MV-4-11 (cell line): ENCODE results near the gene FGGY.
"Not testable (repeated sequence)": the region's sequence is repeated elsewhere in the genome, so short reads cannot be mapped to it uniquely, and the experiment has no call there.

Experiments
- DNase-seq: peaks from one replicate; lab custom pipeline; 2025; lab: John Stamatoyannopoulos, UW

FGGY gene

GRCh38 chr1:59580257-59580656 is 283.4 kb downstream of the FGGY start:
- DNase-seq = peak; percentile 96

- not testable (repeated sequence) for DNase-seq
These were observed 295.5 kb downstream of the FGGY start for GRCh38 chr1:59592410-59592809.

- no peak for DNase-seq
These were observed 296.0 kb downstream of the FGGY start for GRCh38 chr1:59592924-59593323.

- no peak for DNase-seq
These were observed 297.2 kb downstream of the FGGY start for GRCh38 chr1:59593798-59594790.

GRCh38 chr1:59595774-59596173 is 298.9 kb downstream of the FGGY start:
- DNase-seq = no peak

GRCh38 chr1:59596432-59596831 is 299.5 kb downstream of the FGGY start:
- no peak for DNase-seq

GRCh38 chr1:59596956-59597355 is 300.1 kb downstream of the FGGY start:
- no peak for DNase-seq

GRCh38 chr1:59597420-59598119 is 300.7 kb downstream of the FGGY start:
- DNase-seq = no peak

GRCh38 chr1:59598120-59598440 is 301.2 kb downstream of the FGGY start:
- DNase-seq = no peak

GRCh38 chr1:59601041-59601441 is 304.1 kb downstream of the FGGY start:
- no peak for DNase-seq

- no peak for DNase-seq
These were observed 304.9 kb downstream of the FGGY start for GRCh38 chr1:59601811-59602210.

GRCh38 chr1:59604191-59604590 is 307.3 kb downstream of the FGGY start:
- no peak for DNase-seq

- DNase-seq = no peak
These were observed 308.3 kb downstream of the FGGY start for GRCh38 chr1:59605184-59605583.

GRCh38 chr1:59605761-59606160 is 308.9 kb downstream of the FGGY start:
- DNase-seq = no peak

GRCh38 chr1:59609245-59609644 is 312.4 kb downstream of the FGGY start:
- DNase-seq = no peak

GRCh38 chr1:59610499-59610898 is 313.6 kb downstream of the FGGY start:
- not testable (repeated sequence) for DNase-seq

GRCh38 chr1:59617434-59617833 is 320.5 kb downstream of the FGGY start:
- no peak for DNase-seq

GRCh38 chr1:59619557-59619956 is 322.7 kb downstream of the FGGY start:
- no peak for DNase-seq

- no peak for DNase-seq
These were observed 328.5 kb downstream of the FGGY start for GRCh38 chr1:59625384-59625783.

- no peak for DNase-seq
These were observed 334.8 kb downstream of the FGGY start for GRCh38 chr1:59631561-59632255.

- DNase-seq = no peak
These were observed 338.2 kb downstream of the FGGY start for GRCh38 chr1:59635097-59635496.

GRCh38 chr1:59638231-59638711 is 341.4 kb downstream of the FGGY start:
- no peak for DNase-seq
